Stimulated activated CD8-positive, alpha-beta memory T cell treated with anti-CD3 and anti-CD28 coated beads, Interleukin-2, amount 100 ng/mL, for 48 hours (primary cell): ENCODE data around the gene CEP85L.
A peak's percentile ranks its signal among the peaks of the same experiment; 100 is the strongest.

ENCODE experiments used
- DNase-seq, 2 donors: peaks; one replicate each; pipeline ENCODE4 v3.0.0-alpha.2; 2020; ENCODE audit warnings: low read depth in 2 of 2

Gene CEP85L

DNA sequence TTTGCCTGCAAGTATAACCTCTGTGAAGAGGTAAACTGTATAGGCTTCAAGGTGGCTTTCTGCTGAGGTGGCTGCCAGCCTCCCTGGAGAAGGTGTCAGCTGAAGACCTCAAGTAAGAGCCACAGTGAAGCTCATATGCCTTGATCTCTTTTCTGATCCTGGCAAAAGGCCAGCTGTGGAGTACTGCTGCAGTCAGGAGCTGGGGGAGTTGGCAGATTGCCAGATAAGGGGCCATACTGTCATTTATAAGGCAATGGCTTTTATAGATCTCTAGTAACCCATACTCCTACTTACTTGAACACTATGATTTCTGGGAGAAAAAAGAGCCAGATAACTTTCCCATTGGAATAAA, 8.8 kb upstream of the CEP85L start:
- no peak for DNase-seq

- no peak for DNase-seq
Observed at GRCh38 chr6:118659513-118660217, 8.3 kb upstream of the CEP85L start.

DNA sequence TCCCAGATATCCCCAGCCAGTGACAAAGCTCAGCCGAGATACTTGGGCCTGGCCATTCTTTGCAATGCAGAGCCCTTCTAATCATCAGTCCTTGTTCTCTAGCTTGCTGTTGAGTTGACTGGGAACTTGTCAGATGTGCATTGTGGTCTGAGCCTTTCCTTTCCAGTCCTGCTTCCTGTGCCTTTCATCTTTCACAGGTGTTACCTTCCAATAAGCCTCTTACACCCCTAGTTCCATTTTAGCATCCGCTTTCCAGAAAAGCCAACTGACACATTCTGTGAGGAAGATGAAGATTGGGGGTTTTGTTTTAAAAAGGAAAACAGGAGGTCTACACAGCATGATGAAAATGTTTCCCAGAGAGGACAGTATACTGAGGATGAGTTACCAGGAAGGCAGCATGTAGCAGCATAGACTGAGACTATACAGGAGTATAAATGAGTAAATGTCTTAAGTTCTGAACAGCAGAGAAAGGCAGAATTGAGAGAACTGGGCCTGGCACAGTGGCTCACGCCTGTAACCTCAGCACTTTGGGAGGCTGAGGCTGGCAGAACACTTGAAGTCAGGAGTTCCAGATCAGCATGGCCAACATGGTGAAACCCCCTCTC, 5.6 kb upstream of the CEP85L start:
- DNase-seq, result no peak

DNA sequence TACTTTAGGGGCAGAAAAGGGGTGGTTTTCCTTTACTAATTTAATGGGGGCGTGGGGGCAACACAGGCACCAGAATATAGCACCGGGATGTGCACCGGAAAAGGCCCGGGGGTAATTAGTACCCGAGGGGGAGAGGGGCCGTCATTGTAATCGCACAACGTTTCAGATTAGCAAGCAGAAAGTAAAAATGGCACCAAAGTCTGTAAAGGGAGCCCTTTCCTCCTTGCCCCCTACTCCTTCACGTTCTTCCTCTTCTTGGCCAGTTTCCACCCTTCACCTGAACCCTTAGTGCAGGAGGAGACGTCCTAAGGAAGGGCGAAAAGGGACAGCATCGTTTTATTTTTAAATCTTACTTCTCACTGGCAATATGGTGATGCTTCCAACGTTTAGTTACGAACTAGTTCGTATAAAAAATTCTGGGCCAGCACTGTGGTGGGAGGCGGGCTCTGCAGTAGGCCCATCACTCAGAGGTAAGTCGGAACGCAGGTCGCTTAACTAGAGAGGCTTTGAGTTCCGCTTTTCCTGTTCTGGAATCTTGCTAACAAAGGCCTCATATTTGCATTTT, 742 bp upstream of the CEP85L start:
- no peak for DNase-seq

- peak; percentile 21 to 42 for DNase-seq
Observed at GRCh38 chr6:118650582-118651281, 659 bp downstream of the CEP85L start.

GRCh38 chr6:118649918-118650581, 1.3 kb downstream of the CEP85L start:
- DNase-seq, result no peak

GRCh38 chr6:118648866-118649554, 2.4 kb downstream of the CEP85L start:
- DNase-seq, result no peak

GRCh38 chr6:118646977-118647376, 4.4 kb downstream of the CEP85L start:
- no peak for DNase-seq

GRCh38 chr6:118645395-118645794, 6.0 kb downstream of the CEP85L start:
- DNase-seq, result no peak

GRCh38 chr6:118644007-118644406, 7.4 kb downstream of the CEP85L start:
- DNase-seq, result no peak

GRCh38 chr6:118641042-118641441, 10.3 kb downstream of the CEP85L start:
- DNase-seq, result no peak

- DNase-seq, result no peak
Observed at GRCh38 chr6:118639054-118639964, 12.1 kb downstream of the CEP85L start.

GRCh38 chr6:118638288-118638687, 13.1 kb downstream of the CEP85L start:
- no peak for DNase-seq

DNA sequence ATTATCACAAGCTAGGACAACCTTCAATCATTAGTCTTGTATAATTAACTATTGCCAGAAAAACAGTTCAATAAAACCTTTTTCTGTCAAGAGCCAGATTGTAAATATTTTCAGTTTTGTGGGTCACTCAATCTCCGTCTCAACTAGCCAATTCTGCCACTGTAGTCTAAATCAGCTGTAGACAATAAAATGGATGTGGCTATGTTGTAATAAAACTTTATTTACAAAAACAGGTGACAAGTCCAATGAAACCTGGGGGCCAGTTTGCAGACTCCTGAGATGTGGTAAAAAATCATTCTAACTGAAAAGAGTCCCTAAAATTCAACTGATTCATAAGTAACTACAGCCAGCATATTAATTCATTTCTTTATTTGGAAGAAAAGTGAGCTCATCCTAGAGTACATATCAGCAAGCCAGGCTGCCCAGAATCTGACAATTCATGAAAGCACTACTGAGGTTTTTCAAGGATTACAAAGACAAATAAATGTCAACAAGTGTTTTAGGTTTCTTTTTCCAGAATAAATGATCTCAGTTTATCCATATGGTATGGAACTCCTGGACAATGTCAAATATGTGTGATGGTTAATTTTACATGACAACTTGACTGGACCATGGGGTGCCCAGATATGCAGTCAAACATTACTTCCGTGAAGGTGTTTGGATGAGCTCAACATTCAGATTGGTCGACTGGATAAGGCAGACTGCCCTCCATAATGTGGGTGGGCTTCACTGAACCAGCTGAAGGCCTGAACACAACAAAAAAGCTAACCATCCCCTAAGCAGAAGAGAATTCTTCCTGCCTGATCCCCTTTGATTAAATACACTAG, 15.3 kb downstream of the CEP85L start:
- no peak for DNase-seq

- no peak for DNase-seq
Observed at GRCh38 chr6:118632359-118632758, 19.0 kb downstream of the CEP85L start.

- no peak for DNase-seq
Observed at GRCh38 chr6:118630923-118631322, 20.5 kb downstream of the CEP85L start.

DNA sequence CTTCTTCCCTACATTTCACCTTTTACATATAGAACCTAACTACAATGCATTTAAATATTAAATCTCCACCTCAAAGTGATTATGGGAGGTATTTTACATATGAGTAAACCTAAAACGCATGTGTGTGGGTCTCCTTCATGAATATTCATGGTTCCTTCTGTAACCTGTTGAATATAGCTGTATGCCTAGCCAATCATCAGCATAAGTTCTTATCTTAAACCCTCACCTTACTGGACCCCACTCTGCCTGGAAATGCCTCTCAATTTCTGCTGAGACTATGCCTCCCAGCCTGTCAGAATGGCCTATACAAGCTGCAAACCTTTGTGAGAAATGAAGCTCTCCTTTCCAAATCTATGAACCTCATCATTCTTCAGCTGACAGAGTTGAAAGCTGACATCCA, 21.3 kb downstream of the CEP85L start:
- no peak for DNase-seq

DNA sequence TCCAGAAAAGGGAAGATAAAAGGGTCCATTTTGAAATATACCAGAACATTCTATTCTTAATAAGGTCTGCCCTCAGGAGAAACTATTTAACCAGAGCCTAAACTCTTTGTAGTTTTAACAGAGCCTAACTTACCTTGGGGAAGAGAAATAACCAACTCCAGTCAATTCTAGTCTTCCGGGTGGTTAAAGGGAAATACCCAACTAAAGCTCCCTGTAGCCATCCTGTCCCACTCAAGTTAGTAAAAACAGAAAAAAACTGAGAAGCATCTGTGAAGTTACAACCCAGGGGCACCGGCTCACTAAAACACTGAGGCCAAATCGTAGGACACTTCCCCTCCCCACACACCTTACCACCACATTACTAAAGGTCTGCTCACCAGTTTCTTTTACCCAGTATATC, 23.7 kb downstream of the CEP85L start:
- no peak for DNase-seq

GRCh38 chr6:118625833-118626232, 25.6 kb downstream of the CEP85L start:
- DNase-seq, result no peak
